ENCODE measurements around the gene DCHS2.

- TF ChIP-seq CTCF (IDR thresholded peaks at IDR 0.05) (no peak), EZH2phosphoT487 (IDR thresholded peaks at IDR 0.05) (no peak), EZH2 (IDR thresholded peaks at IDR 0.05) (no peak)
Measured at GRCh38 chr4:154390324-154390723, 101.3 kb downstream of the DCHS2 start.

All from neural progenitor cell (in vitro differentiated cells).